Measurements from ENCODE around the gene TCTN1.
"Not testable (repeated sequence)": the region's sequence is repeated elsewhere in the genome, so short reads cannot be mapped to it uniquely, and the experiment has no call there.

The TCTN1 gene

DNA sequence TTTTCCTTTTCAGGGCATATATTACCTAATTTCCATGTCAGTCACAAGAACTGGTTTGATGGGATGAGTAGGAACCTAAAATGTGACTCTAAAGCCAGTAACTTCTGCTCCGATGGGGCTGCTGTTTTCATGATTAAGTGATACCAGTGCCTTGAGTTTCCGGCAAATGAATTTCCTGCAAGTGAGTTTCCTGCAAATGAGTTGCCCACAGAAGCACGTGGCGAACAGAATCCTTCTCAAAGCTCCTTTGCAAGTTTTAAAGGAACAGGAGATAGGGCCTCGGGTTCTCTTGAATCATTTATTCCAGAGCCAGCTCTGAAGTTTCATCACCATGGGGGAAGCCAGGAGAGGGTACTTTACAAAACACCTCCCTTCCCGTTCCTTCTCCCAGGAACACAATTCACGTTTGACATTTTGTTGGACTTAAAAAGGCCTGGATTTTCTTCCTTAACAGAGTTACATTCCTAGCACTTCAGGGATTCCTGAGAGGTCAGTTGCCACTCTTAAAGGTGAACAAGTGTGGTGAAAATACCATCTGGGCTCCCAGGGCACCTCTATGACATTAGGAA is 28.6 kb upstream of the TCTN1 start:
- peak; percentile 15 for DNase-seq

DNA sequence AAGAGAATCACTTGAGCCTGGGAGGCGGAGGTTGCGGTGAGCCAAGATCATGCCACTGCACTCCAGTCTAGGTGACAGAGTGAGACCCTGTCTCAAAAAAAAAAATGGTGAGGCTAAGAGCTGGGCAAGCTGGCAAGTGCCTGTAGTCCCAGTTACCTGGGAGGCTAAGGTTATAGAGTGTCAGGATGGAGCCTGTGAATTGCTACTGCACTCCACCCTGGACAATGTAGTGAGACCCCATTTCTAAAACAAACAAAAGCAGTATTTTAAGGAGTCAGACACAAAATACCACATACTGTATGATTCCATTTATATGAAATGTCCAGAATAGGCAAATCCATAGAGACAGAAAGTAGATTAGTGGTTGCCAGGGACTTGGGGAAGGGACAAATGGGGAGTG is 26.8 kb upstream of the TCTN1 start:
- not testable (repeated sequence) for DNase-seq

DNA sequence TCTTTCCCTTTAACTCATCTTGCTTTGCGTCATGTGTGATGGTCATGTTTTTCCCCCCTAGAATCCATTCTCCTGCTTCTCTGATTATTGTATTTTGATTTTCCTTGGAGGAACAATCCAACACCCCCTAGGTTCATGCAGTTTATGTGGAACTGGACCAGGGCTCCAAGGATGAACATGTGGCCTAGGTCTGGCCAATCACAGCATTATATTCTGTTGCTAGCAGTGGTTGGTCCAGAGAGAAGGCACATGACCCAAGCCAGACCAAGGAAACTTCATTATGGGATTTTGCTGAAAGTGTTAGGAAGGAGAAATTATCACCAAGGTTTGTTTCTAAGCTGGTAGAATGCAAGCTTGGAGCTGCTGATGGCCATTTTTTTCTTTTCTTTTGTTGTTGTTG is 23.9 kb upstream of the TCTN1 start:
- DNase-seq, result no peak

DNA sequence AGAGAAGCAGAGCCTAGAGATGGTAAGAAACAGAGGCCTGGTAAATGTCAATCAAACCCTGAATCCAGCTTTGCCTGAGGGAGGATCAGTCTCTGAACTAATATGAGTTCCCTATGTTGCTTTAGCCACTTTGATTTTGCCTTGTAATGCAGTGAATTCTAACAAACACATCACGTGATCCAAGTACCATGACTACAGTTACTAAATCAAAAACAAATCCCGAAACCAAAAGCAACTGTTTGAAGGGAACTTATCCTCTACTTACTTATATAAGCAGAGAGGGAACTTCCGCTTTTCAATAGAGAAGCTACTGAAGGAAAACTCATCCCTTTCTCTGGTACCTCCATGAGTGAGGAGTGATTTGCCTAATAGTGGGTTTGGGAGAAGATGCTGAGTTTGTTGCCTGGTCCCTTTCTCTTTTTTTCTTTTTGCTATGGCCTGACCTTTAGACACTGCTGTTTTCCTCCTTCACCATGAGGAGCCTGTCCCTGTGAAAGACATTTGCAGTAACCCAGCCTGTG is 23.1 kb upstream of the TCTN1 start:
- DNase-seq, result peak; percentile 59

DNA sequence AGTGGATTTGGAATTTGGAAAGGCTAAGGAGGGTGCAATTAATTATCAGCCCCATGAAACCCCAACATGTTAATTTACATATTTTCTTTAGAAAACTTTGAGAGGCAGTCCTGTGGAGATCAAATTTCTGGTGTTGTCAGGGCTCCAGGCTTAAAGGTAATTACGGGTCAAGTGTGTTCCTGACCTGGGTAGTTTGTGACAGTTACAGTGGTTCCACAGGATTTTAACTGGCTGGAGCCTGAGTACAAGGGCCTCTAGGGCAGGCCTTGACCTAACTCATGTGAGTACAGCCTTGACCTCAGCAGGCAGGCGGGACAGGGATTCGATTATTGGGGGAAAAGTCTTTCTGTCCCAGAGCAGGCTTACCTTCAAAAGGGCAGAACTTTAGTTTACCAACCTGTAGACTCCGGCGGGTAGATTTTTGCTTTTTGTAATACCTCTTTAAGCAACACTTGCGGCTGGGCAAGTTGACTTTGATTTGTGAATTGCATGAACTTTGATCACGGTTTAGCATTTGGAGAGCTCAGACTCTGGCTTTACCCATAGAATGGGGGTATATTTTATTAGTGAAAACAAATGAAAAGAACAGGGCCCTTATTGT is 22.4 kb upstream of the TCTN1 start:
- DNase-seq, result no peak

DNA sequence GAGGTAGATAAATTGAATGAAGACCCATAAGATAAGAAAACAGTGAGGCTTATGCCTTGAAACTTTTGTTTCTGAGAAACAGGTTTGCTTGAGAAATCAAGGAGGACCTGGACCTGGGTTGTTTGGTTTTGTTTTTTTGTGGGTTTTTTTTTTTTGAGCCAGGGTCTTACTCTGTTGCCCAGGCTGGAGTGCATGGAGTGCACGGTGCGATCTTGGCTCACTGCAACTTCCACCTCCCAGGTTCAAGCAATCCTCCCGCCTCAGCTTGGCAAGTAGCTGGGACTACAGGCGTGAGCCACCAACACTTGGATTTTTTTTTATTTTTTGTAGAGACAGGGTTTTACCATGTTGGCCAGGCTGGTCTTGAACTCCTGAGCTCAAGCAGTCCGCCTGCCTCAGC is 21.9 kb upstream of the TCTN1 start:
- no peak for DNase-seq

DNA sequence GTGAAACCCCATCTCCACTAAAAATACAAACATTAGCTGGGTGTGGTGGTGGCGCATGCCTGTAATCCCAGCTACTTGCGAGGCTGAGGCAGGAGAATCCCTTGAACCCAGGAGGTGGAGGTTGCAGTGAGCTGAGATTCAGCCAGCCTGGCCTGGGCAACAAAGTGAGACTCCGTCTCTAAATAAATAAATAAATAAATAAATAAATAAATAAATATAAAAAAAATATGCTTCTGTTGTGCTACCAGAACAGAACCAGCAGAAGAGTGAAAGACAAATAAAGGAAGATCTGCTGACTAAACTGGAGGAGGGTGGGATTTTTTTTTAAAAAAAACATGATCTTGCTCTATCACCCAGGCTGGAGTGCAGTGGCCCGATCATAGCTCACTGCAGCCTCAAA is 21.0 kb upstream of the TCTN1 start:
- DNase-seq, result not testable (repeated sequence)

DNA sequence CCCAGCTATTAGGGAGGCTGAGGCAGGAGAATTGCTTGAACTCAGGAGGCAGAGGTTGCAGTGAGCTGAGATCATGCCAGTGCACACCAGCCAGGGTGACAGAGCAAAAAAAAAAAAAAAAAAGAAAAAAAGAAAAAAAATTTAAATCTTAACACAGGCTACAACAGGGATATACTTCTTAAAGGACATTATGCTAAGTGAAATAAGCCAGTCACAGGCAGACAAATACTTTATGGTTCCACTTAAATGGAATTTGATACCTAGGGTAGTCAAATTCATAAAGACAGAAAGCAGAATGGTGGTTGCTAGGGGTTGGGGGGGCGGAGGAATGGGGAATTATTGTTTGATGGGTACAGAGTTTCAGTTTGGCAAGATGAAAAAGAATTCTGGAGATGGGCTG is 16.0 kb upstream of the TCTN1 start:
- DNase-seq, result no peak

DNA sequence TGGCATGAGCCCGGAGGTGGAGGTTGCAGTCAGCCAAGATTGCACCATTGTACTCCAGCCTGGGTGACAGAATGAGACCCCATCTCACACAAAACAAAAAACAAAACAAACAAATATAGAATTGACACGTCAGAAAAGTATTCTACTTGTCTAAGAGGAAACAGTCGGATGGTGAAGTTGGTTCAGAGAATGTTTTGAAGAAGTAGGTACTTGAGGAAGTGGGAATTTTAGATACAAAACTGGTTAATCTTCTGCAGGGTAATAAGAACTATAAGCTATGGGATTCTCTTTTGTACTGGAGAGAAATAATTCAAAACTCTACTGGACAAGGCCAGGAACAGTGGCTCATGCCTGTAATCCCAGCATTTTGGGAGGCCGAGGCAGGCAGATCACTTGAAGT is 14.6 kb upstream of the TCTN1 start:
- no peak for DNase-seq

DNA sequence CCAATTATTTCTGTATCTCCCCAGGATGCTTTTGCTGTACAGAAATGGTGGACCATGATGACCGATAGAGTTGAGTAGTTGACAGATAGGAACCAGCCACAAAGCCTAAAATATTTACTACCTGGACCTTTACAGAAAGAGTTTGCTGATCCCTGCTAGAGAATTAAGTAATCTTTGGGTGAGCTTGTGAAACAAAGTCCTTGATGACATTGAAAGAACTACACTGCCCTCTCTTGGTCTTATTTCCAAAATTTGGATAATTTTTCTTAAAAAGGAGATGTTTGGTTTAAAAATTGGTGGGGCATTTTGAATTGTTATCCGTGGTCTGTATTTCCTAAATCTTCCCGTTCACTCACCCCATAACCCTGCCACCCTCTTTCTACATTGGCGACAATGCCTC is 13.7 kb upstream of the TCTN1 start:
- DNase-seq, result peak; percentile 66

DNA sequence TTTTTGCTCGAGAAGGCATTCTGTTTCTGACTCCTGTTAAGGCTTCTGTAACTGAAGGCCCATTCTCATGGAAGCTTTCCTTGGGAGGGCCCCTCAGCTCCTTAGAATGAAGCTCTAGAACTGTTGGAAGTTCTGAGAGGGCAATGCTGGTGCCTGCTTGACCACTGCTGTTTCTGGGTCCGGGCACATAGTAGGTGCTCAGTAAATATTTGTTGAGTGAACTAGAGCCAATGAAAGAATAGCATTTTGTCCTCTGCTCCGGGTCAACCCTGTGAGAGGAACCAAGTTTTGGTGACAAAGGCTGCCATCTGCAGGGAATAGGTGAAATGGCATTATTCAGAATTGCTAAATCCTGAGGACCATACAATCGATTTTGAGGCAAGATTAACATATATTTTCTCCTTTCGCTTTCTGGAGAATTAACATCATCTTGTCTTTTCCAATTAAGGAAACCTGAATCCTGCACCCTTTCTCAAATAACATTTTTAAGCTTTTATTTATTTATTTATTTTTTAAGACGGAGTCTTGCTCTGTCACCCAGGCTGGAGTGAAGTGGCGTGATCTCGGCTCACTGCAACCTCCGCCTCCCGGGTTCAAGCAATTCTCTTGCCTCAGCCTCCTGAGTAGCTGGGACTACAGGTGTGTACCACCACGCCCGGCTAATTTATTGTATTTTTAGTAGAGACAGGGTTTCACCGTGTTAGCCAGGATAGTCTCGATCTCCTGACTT is 11.7 kb upstream of the TCTN1 start:
- DNase-seq, result peak; percentile 64

DNA sequence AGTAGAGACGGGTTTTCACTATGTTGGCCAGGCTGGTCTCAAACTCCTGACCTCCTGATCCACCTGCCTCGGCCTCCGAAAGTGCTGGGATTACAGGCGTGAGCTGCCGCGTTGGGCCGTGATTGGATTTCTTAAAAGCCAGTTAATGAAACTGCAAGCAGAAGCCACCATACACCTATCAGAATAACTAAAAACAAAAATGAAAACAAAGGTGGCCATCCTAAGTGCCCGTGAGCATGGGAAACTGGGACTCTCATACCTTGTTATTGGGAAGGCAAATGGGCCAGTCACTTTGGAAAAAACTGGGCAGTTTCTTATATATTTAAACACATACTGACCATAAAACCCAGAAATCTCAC is 7.7 kb upstream of the TCTN1 start:
- DNase-seq, result no peak

DNA sequence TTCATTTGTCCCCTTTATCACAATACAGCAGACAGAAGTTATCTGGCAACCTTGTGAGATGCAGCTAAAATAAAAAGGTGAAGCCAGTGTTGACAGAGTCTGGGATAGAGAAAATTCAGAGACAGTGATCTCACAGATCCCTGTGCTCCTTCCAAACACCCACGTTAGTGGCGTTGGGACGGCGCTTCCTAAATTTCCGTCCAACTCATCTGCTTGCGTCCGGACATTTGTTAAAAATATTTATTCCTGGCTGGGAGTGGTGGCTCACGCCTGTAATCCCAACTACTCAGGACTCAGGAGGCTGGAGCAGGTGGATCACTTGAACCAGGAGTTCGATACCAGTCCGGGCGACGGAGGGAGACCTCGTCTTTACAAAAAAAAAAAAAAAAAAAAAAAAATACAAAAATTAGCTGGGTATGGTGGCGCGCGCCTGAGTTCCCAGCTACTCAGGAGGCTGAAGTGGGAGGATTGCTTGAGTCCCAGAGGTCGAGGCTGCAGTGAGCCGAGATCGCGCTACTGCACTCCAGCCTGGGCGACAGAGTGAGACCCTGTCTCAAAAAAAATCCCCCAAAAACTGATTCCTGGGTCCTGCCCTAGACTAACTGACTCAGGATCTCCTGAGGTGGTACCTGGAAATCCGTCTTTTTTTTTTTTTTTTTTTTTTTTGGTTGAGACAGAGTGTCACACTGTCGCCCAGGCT is 708 bp upstream of the TCTN1 start:
- no peak for DNase-seq

DNA sequence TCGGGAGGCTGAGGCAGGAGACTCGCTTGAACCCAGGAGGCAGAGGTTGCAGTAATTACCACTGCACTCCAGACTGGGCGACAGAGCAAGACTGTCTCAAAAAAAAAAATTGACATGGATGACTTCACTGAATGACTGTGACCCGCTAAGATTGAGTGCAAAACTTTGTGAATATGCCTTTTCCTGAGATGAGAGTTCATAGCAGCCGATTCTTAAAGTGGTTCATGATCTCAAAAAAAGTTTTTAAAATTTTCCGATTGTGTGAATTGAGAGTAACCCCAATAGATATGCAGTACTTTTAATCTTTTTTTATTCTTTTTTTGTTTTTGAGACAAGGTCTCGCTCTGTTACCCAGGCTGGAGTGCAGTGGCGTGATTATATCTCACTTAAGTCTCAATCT is 1.2 kb downstream of the TCTN1 start:
- DNase-seq, result no peak

DNA sequence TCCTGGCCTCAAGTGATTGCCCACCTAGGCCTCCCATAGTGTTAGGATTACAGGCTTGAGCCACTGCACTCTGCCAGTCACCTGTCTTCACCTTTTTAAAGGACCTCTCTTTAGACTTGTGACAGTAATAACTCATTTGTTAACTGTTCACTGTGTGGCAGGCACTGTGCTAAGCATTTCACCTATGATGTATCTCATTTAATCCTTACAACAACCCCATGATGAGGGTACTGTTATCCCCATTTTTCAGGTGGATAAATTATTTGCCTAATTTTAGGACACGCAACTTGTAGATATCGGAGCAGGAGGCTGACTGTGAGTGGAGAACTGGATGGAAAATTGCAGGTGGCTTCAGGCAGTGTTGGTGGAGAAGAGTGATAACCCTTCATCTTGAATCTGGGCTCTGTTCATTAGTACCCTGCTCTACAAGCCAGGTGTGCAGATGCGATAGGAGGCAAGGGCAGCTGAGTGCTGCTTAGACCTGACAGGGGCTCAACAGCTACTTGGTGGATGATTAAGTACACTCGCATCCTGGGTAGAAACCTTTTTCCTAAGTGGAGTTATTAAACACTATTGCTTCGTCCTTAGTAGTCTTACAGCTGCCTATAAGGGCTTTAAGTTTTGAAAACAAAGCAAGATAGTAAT is 2.7 kb downstream of the TCTN1 start:
- no peak for DNase-seq

DNA sequence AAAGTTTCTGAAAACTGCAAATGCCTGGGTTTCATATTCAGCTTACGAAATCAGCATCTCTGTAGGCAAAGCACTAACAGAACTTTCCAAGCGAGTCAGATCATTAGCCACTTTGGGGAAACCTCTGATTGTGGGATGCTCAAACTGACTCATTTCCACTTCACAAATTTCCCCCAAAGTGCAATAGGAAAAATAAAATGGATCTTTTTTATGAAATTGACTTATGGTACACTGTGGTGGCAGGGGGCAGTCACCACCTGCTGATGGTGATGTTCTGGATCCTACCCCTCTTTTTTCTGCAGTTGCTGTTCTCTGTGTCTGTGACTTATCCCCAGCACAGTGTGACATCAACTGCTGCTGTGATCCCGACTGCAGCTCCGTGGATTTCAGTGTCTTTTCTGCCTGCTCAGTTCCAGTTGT is 5.6 kb downstream of the TCTN1 start:
- DNase-seq, result no peak

DNA sequence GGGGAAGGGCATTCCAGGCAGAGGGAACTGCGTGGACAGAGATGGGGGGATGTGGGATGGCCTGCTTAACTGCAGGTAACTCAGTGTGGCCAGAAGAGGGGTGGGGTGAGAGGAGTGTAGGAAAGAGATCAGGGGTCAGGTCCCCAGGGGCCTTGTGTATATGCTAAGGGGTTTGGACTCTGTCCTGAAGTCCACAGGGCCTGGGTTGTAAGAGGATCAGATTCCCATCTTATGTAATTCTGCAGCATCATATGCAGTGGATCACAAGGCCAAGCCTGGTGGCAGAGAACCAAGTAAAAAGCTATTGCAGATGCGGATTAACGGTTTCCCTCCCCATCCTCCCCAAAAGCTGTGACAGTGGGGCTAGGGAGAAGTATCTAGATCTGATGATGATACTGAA is 8.7 kb downstream of the TCTN1 start:
- no peak for DNase-seq

DNA sequence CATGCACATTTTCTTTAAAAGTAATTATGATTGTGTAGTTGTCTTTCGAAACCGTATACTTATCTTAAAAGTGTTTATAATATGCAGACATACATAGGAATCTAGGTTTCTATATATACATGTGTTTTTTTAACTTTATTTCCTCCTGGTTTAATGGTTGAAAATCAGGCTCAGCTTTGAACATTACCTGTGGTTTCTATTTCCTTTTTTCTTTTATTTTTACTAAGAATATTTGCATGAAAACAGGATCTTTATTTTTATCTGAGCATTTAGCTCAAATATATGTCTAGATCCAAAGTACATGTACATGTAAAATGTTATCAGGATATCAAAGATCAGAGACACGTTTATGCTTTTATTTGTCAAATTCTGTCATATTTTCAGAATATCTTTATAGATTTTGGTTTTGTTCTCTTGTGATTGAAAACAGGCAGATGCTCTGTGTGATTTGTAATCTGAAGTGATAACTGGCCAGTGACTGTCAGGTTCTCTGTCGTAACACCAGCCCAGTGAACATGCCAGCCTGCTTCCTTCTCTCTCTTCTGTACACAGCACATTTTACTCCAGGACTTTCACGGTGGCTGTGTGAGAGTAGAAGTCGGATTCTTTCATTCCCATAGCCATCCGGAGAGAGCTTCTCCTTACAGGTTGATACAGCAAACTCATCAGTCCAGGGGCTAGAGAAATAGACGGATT is 13.7 kb downstream of the TCTN1 start:
- DNase-seq, result no peak

DNA sequence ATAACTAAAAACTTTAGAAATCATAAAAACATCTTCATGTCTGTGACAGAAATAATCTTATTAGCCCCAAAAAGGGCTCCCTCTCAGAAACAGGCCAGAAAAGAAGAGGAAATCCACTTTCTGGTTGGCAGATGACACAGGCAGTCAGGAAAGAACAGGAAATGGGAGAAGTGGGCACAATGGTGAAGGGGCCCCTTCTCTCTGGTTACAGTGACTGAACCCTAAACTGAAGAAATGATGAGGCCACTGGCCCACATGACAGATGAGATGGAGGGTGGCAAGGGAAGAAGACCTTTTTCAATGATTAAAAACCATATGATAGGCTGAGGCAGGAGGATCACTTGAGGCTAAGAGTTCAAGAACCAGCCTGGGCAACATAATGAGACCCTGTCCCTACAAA is 21.1 kb downstream of the TCTN1 start:
- no peak for DNase-seq

DNA sequence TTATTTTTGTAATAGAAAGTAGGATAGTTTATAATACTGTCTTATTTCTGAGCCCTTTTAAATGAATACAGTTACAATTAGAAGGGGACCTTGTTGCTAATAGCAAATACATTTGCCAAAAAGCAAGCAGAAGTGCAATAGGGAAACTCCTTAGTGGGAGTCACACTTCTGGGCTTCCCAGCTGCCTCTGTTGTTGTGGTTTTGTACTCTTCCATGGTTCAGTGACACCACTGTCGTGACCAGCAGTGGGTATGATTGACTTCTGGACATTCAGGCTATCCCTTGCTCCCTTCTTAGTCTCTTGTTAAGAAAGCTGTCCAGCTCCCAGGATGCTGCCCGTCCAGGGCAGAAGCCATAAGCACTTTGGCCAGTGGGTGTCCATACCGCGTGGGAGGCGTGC is 22.6 kb downstream of the TCTN1 start:
- DNase-seq, result no peak

DNA sequence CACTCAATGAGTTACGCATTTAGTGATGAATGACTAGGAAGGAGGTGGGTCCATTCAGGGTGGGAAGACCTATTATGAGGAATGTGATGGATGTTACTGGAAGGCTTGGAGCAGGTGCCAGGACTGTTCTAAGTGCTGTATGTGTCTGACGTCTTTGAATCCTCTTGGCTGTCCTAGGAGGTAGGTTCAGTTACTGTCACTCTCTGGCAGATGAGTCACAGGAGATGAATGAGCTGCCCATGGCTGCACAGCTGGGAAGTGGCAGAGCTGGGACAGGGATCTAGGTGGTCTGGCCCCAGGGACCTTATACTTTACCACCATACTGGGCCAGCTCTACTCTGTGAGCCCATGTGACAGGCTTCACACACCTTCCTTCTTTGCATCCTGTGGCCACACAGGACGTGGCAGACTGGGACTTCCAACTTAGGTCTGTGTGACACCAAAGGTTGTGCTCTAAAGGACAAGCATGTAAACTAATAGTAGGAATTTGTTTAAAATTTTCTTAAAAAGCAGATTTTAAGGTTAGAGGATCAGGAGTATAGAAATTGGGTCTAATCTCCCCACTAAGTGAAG is 24.0 kb downstream of the TCTN1 start:
- DNase-seq, result no peak

DNA sequence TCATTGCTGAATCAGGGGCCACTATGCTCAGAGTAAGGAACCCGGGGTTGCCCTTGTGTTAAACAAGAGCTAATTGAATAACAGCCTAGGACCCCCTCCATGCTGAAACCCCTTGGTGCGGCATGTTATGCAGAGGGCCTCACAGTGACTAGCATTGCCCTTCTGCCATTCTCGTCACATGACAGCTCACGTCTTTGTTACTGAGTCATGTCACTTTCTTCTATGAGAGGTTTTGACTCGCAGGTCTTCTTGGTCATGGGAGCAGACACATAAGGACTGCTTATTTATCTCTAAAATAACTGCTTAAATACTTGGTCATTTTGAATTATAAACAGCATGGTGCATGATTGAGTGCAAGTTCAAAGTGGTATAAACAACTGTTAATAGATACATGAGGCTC is 24.9 kb downstream of the TCTN1 start:
- DNase-seq, result no peak

Measured in fibroblast of skin of scalp (primary cell).